Nephron (organoid): Measurements from ENCODE around the gene NEK7.
A peak's percentile ranks its signal among the peaks of the same experiment; 100 is the strongest.
"Not testable (repeated sequence)": the region's sequence is repeated elsewhere in the genome, so short reads cannot be mapped to it uniquely, and the experiment has no call there.

Experiments used
- H3K27ac Mint-ChIP-seq, 3 experiments: 2 replicates each; pipeline ENCODE4 v1.8.0; 2020; ENCODE audit warnings: mixed read lengths in 3 of 3, mild to moderate bottlenecking in 2 of 3, moderate library complexity in 1 of 3
- H3K27me3 Mint-ChIP-seq: 2 replicates; pipeline ENCODE4 v1.8.0; 2021; ENCODE audit warnings: low read depth, mild to moderate bottlenecking, moderate library complexity, mixed read lengths
- H3K36me3 Mint-ChIP-seq: 2 replicates; pipeline ENCODE4 v1.8.0; 2020; ENCODE audit warnings: low read depth, mixed read lengths
- H3K4me1 Mint-ChIP-seq: 2 replicates; pipeline ENCODE4 v1.8.0; 2020; ENCODE audit warnings: mixed read lengths
- H3K4me3 Mint-ChIP-seq, 3 experiments: 2 replicates each; pipeline ENCODE4 v1.8.0; 2020; ENCODE audit warnings: mild to moderate bottlenecking in 3 of 3, mixed read lengths in 3 of 3, moderate library complexity in 2 of 3
- H3K9me3 Mint-ChIP-seq: 2 replicates; pipeline ENCODE4 v1.8.0; 2020; ENCODE audit warnings: mixed read lengths
- TF ChIP-seq, protein P1 (sequence below), 3 experiments: fragments of 200-600 bp; sonication (generic); IDR thresholded peaks; one replicate each; pipeline ENCODE4 v1.5.0; 2021; ENCODE audit warnings: antibody characterized with exemption in 3 of 3; ENCODE audit not compliant: unreplicated experiment in 3 of 3

NEK7 gene

DNA sequence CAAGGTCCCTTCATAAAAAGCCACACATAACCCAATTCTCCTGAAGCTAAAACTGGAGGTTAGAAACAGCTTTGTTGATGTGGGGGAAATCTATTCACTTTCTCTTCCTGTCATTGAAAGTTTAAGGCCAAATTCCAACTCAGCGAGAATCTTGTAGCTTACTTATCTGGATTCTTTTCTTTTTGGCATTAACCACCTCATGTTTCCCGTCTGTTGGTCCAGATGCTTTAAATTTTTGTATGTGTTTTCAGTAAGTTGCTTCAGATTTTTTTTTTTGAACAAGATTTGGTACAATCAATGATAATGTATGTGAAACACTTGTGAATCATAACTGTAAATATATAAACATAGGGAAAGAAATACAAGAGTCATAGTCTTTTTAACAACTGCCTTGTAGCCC lies 33.7 kb upstream of the NEK7 start:
- Mint-ChIP-seq H3K4me3 (no peak overlapping the region), H3K36me3 (no peaks in the 10 kb centered on the region), H3K4me1 (peaks cover 14% of the 10 kb centered on the region), H3K9me3 (no peaks in the 10 kb centered on the region), H3K27ac (peak overlapping the region in 2 of 3 experiments; percentile 14 to 17), H3K27me3 (no peaks in the 10 kb centered on the region)
- TF ChIP-seq, protein P1, sequence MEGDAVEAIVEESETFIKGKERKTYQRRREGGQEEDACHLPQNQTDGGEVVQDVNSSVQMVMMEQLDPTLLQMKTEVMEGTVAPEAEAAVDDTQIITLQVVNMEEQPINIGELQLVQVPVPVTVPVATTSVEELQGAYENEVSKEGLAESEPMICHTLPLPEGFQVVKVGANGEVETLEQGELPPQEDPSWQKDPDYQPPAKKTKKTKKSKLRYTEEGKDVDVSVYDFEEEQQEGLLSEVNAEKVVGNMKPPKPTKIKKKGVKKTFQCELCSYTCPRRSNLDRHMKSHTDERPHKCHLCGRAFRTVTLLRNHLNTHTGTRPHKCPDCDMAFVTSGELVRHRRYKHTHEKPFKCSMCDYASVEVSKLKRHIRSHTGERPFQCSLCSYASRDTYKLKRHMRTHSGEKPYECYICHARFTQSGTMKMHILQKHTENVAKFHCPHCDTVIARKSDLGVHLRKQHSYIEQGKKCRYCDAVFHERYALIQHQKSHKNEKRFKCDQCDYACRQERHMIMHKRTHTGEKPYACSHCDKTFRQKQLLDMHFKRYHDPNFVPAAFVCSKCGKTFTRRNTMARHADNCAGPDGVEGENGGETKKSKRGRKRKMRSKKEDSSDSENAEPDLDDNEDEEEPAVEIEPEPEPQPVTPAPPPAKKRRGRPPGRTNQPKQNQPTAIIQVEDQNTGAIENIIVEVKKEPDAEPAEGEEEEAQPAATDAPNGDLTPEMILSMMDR (IDR thresholded peaks at IDR 0.05; ENCODE audit: unreplicated experiment in 3 of 3) = no peak

DNA sequence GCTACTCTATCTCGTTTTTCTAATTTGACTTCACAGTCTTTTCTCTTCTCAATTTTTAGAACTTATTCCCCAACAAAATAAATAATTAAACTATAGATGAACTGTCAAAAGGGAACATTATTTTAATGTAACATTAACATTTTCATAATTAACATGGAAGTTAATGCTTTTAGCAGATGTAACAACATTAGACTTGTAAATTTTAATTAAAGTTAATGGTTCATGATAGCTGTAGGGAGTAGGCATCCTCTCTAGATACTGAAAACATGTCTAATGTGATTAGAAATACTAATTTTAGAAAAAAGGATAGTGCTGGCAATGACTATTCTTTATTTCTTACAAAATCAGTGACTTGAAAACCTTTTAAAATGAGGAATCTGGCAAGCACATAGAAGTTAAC lies 32.1 kb upstream of the NEK7 start:
- H3K9me3 Mint-ChIP-seq = no peaks in the 10 kb centered on the region
- no peak overlapping the region for H3K4me3 Mint-ChIP-seq
- H3K27ac Mint-ChIP-seq = no peak overlapping the region
- peaks cover 14% of the 10 kb centered on the region for H3K4me1 Mint-ChIP-seq
- H3K27me3 Mint-ChIP-seq = no peaks in the 10 kb centered on the region
- TF ChIP-seq, protein P1 (IDR thresholded peaks at IDR 0.05; ENCODE audit: unreplicated experiment in 3 of 3) = no peak
- no peaks in the 10 kb centered on the region for H3K36me3 Mint-ChIP-seq

DNA sequence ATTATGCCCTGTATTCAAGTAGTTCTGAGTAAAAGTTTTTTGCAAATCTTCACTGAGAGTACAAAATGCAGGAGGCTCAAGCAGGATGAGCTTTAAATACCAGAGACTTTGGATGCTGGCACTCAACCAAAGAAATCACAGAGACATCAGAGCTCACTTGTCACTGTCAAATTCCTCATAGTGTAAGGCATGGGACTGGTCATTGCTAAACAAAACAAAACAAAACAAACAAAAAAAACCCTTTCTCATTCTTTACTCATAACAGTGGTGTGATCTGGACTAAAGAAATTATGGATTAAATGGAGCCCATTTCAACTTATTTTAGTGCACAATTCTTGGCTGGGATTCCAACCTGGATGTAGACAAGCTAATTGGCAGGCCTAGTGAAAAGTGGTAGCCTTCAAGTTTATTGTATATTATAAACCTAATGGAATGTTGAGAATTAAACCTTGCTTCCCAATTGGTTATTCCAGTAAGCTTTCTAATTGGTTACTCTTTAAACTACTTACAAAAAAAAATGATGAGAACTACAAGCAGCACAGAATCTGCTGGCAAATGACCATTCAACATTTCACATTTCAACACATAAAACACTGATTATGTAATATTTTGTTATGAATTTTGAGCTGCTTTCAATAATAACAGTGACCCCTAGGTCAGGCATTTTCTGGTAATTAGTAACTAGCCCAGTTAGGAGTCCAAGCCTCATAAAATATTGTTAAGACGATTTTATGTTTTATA lies 30.6 kb upstream of the NEK7 start:
- H3K4me1 Mint-ChIP-seq = peaks cover 14% of the 10 kb centered on the region
- H3K36me3 Mint-ChIP-seq = no peaks in the 10 kb centered on the region
- H3K27me3 Mint-ChIP-seq = no peaks in the 10 kb centered on the region
- H3K4me3 Mint-ChIP-seq = no peak overlapping the region
- TF ChIP-seq, protein P1 (IDR thresholded peaks at IDR 0.05; ENCODE audit: unreplicated experiment in 3 of 3) = no peak
- H3K27ac Mint-ChIP-seq = peak overlapping the region; percentile 12 to 55 (median 36)
- no peaks in the 10 kb centered on the region for H3K9me3 Mint-ChIP-seq

DNA sequence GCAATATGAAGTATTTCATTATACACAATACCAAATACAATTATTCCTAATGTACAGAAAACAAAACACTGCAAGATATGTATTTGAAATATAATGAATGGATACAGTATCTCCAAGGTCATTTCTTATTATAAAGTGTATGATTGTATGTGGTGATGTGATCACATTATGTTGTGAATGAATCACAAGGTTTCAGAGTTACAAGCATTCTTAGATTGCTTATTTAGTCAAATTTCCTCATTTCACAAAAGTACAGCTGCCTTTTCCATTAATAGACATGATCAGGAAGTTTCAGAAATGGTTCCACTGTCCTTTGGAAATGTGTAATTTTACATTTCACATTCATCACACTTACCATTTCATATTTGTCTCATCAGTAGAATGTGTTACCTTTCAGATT lies 28.3 kb upstream of the NEK7 start:
- Mint-ChIP-seq H3K27ac (no peak overlapping the region), H3K4me3 (no peak overlapping the region)

DNA sequence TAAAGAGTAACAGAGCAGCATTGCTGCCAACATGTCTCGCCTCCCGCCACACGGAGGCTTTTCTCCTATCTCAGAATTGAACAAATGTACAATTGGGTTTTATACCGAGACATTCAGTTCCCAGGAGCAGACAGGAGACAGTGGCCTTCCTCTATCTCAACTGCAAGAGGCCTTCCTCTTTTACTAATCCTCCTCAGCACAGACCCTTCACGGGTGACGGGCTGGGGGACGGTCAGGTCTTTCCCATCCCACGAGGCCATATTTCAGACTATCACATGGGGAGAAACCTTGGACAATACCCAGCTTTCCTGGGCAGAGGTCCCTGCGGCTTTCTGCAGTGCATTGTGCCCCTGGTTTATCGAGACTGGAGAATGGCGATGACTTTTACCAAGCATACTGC lies 26.7 kb upstream of the NEK7 start:
- H3K4me1 Mint-ChIP-seq, H3K36me3 Mint-ChIP-seq, H3K4me3 Mint-ChIP-seq, H3K9me3 Mint-ChIP-seq, H3K27me3 Mint-ChIP-seq, H3K27ac Mint-ChIP-seq: not testable (repeated sequence)

More for the DNA sequence above, 28.3 kb upstream of the NEK7 start:
- Mint-ChIP-seq H3K9me3 (no peaks in the 10 kb centered on the region), H3K4me1 (peaks cover 6% of the 10 kb centered on the region), H3K36me3 (no peaks in the 10 kb centered on the region), H3K27me3 (no peaks in the 10 kb centered on the region)
- TF ChIP-seq, protein P1 (IDR thresholded peaks at IDR 0.05; ENCODE audit: unreplicated experiment in 3 of 3) = no peak

DNA sequence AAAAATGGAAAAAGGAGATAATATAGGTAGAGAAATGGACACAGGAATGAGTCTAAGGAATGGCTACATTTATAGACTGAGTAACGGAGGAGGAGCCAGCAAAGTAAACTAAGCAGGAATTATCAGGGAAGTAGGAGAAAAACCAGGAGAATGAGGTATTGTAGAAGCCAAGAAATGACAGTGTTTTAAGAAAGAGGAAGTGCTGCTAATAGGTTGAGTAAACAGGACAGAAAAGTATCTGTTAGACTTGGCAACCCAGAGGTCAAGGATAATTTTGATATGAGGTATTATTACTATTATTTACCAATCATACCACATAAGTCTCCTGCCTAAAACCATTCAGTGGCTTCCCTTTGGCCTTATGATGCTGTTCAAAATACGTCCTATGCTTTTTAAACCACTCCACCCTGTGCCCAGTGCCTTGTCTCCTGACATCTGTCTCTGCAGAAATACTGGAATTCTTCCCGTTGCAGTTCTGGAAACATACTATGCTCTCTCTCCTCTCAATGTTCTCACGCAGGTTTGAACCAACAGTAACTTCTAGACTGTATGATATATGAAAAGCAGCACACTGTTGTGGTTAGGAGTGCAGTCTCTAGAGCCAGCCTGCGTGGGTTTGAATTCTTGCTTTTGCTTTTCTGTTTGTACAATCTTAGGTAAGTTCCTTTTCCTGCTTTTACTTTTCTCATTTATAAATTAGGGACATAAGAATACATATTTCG lies 24.6 kb upstream of the NEK7 start:
- H3K36me3 Mint-ChIP-seq = no peaks in the 10 kb centered on the region
- H3K9me3 Mint-ChIP-seq = no peaks in the 10 kb centered on the region
- H3K4me3 Mint-ChIP-seq = no peak overlapping the region
- TF ChIP-seq, protein P1 (IDR thresholded peaks at IDR 0.05; ENCODE audit: unreplicated experiment in 3 of 3) = no peak
- H3K27ac Mint-ChIP-seq = no peak overlapping the region
- no peaks in the 10 kb centered on the region for H3K4me1 Mint-ChIP-seq
- H3K27me3 Mint-ChIP-seq = no peaks in the 10 kb centered on the region
